Stimulated activated CD8-positive, alpha-beta memory T cell treated with anti-CD3 and anti-CD28 coated beads, Interleukin-4, amount 100 ng/mL, for 48 hours (primary cell): Measurements from ENCODE around the gene CDK8.

Source experiments
- DNase-seq: peaks from one replicate; pipeline ENCODE4 v3.0.0-alpha.2; 2020

Gene CDK8

GRCh38 chr13:26323127-26323526 lies 69.2 kb downstream of the CDK8 start:
- DNase-seq, result no peak

DNA sequence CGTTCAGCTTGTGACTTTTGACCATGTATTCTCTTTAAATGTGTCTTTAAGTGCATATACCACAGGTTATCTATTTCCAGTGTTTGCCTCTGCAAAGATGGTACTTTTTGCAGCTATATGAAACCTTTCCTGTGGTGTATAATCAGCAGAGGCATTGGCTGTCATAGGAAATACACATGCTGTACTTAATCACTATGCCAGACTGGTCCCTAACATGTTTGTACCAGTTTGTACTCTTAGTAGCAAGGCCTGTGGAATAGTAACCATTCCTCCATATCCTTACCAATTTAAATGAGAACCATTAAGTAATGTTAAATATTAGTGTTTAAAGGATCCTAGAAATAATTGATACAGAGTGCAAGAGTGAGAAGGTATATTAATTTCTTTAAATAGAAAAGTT lies 69.8 kb downstream of the CDK8 start:
- no peak for DNase-seq

GRCh38 chr13:26324294-26324693 lies 70.4 kb downstream of the CDK8 start:
- no peak for DNase-seq

DNA sequence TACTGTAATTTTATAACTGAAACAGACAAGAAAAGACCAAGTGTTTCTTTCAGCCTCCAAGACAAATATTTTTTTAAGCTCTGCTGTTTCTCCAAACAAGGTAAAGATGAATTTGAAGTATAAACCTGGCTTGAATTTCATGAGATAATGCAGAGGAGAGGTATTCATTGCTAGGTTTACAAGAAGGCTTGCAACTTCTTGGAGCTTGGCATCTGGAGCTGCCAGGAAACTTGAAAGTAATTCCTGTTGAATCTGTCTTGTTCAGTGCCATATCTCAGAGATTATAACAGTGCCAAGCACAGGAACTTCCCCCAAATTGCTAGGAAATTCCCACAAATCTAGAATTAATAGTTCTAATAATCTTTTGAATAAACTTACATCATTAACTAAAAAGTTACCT lies 70.9 kb downstream of the CDK8 start:
- DNase-seq, result no peak

DNA sequence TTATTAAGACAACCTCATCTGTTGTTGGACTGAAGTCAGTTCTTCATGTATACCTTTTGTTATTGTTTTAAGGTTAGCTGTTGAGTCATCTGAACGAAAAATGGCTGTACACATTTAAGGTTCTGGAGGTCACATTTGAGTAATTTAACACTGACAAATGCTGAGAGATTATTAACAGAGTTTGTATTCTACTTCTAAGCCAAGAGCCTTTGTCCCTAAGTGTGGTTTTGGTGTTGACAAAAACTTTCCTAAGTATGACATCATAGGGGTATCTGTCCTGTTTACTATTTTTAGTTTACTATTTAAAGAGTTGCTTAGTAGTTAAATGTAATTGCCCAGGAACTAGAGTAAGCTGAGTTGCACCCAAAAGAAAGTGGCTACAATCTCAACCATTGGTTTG lies 71.9 kb downstream of the CDK8 start:
- DNase-seq, result no peak

DNA sequence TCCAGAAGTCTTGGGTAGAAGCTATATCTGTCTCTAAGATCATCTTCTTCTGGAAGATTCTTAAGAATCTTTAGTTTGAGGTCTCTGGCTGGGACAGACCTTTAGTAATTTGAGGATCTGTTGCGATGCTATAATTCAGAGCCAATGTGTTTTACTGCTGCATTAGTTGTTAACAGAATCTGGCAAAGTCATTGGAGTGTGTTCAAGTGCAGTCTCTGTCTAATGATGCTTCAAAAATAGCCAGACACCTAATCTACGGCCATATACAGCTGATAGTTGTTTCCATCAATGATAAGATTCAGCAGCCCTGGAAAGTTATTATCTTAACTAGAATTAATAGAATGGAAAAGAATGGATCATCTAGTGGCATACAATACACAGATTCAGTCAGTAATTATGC lies 72.6 kb downstream of the CDK8 start:
- no peak for DNase-seq

- DNase-seq, result no peak
Observed at GRCh38 chr13:26327940-26328725, 74.2 kb downstream of the CDK8 start.

DNA sequence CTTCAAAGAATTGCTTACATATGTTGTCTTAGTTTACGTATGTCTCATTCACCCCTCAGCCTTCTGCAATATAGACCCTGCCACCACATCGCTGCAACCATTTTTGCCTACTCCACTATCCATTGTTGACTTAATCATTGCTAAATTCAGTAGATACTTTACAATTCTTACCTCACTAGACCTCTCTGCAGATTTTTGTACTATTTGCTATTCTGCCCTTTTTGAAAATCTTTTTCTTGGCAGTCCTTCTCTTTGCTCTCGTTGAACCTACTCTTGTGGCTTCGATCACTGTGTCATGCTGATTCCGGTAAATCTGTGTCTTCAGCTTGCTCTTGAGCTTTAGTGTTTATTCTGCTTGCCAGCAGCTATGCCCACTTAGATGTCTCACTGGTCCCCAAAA lies 81.2 kb downstream of the CDK8 start:
- DNase-seq, result no peak

GRCh38 chr13:26340807-26341206 lies 86.9 kb downstream of the CDK8 start:
- DNase-seq, result no peak

GRCh38 chr13:26342898-26343297 lies 89.0 kb downstream of the CDK8 start:
- DNase-seq, result no peak

GRCh38 chr13:26343816-26344215 lies 89.9 kb downstream of the CDK8 start:
- no peak for DNase-seq

DNA sequence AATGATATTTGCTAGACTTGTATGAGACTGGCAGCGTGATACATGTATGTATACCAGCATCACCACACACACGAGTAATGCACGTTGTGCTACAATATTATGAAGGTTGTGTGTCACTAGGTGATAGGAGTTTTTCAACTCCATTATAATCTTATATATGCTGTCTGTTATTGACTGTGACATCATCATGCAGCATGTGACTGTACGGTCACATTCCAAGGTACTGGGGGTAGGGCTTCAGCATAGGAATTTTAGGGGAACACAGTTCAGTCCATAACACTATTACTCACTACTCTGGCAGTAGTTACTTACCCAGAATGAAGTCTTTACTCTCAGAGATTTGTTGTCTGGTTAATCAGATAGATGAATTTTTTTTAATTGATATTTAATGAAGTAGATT lies 91.1 kb downstream of the CDK8 start:
- DNase-seq, result no peak

DNA sequence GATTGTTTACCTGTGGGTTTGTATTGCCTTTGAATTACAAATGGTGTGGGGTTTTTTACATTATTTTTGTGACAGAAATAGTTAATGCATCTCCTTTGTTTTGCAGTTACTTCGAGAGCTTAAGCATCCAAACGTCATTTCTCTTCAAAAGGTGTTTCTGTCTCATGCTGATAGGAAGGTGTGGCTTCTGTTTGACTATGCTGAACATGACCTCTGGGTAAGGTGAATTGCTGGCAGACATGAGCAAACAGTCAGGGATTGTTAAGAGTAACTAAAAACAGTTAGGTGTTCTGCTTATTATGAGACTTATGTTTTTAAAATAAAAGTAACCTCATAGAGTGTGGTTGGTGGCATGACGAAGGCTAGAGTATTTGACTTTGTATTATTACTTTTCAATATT lies 95.0 kb downstream of the CDK8 start:
- DNase-seq, result no peak

GRCh38 chr13:26362261-26362660 lies 108.3 kb downstream of the CDK8 start:
- no peak for DNase-seq

GRCh38 chr13:26370553-26370952 lies 116.6 kb downstream of the CDK8 start:
- no peak for DNase-seq

GRCh38 chr13:26372747-26373146 lies 118.8 kb downstream of the CDK8 start:
- DNase-seq, result no peak

GRCh38 chr13:26376430-26376829 lies 122.5 kb downstream of the CDK8 start:
- no peak for DNase-seq

- no peak for DNase-seq
Observed at GRCh38 chr13:26377038-26377437, 123.1 kb downstream of the CDK8 start.

DNA sequence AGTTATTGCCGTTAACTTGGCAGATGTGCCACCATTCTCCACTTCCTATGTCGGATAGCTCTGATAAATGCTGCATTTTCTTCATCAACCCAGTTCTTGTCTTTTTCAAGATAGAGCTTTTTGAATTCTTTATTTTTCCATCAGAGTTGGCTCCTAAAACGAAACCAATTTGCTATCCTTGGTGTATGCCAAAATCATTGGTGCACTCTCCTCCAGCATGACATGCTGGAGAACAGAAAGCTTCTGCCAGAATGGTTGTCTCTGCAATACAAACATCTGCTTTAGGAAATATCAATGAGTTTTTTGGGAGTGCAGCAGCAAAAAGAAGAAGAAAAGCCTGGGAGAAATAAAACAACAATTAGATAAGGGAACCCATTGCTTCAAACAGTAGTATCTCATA lies 124.2 kb downstream of the CDK8 start:
- no peak for DNase-seq

- no peak for DNase-seq
Observed at GRCh38 chr13:26379831-26380230, 125.9 kb downstream of the CDK8 start.

DNA sequence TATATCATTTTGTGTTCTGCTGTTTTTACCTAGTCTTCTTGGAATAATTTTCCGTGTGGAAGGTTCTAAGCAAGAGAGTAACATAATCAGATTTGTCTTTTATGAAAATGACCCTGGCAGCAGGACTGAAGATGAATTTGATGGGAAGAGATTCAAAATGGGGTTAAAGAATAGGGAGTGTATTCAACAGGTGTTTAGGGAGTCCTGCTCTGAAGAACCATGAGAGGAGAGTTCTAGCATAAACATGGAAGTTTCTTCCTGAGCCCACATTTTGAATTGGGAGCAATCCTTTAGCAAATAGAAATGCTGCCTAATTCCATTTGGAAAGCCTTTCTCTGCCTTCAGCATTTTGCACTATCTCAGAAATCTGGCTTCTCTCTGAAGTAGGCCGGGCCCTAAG lies 127.0 kb downstream of the CDK8 start:
- DNase-seq, result no peak

GRCh38 chr13:26382366-26382765 lies 128.4 kb downstream of the CDK8 start:
- no peak for DNase-seq

DNA sequence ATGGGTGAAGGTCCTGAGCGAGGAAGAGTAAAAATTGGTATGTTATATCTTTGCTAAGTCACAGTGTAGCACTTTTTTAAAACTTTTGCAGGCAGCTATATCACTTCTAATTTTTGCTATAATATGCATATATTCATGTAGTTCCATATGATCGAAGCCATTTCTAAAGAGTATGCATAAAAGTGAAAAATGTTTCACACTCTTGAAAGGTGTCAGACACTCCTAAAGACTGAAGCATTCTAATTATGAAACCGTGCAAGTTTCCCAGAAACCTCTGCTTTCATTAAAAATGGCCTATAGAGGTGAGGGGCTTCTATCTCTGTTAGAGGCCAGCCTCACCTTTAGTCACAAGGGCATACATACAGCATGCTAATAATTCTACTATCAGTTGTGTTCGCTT lies 128.9 kb downstream of the CDK8 start:
- DNase-seq, result no peak

GRCh38 chr13:26384587-26384986 lies 130.7 kb downstream of the CDK8 start:
- no peak for DNase-seq

DNA sequence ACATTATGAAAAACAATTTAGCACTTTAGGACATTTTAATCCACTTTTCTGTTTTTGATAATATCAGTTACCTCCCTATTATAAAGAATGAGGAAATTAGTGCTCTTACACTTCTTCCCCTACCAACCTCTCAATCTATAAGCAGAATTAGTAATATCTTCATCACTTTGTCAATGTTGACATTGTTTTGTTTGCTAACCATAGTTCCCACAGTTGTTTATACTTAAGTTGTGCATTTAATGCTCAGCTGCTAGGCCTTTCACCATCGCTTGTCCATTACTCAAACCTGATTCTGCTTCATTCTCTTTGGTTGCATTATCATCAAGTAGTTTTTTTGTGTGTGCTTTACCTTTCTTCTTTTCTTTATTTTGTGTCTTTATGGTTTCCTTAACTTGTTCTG lies 132.1 kb downstream of the CDK8 start:
- no peak for DNase-seq
